ENCODE measurements around the gene C1QC.

DNA sequence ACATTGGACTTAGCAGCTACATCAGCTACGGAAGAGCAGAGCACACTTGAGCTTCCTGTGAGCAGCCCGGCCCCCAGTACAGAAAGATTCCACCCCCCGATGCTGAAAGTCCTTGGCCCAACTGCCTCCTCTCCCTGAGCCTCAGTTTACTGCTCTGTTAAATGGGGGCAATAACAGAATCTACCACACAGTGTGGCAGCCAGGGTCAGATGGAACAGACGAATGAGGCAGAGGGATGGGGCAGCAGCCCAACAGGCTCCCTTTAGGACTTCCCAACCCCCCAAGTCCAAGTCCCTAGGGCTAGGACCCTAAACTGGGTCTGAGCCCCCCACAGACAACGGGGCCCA, 29.9 kb upstream of the C1QC start:
- TF ChIP-seq EP300 (IDR thresholded peaks at IDR 0.05), result no peak
- no peak for TF ChIP-seq POLR2A (IDR thresholded peaks at IDR 0.05)
- TF ChIP-seq, protein P1, sequence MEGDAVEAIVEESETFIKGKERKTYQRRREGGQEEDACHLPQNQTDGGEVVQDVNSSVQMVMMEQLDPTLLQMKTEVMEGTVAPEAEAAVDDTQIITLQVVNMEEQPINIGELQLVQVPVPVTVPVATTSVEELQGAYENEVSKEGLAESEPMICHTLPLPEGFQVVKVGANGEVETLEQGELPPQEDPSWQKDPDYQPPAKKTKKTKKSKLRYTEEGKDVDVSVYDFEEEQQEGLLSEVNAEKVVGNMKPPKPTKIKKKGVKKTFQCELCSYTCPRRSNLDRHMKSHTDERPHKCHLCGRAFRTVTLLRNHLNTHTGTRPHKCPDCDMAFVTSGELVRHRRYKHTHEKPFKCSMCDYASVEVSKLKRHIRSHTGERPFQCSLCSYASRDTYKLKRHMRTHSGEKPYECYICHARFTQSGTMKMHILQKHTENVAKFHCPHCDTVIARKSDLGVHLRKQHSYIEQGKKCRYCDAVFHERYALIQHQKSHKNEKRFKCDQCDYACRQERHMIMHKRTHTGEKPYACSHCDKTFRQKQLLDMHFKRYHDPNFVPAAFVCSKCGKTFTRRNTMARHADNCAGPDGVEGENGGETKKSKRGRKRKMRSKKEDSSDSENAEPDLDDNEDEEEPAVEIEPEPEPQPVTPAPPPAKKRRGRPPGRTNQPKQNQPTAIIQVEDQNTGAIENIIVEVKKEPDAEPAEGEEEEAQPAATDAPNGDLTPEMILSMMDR (IDR thresholded peaks at IDR 0.05), result no peak
- TF ChIP-seq POLR2AphosphoS5 (IDR thresholded peaks at IDR 0.05), result no peak

Measured in sigmoid colon (tissue), 4 donors.